Glomerular endothelial cell (primary cell): ENCODE measurements around the gene ITSN2. TPM values are rescaled to one million over a fixed set of nuclear protein-coding genes. Genes with fewer than 3 reads are reported as not detected.
"Not testable (repeated sequence)": the region's sequence is repeated elsewhere in the genome, so short reads cannot be mapped to it uniquely, and the experiment has no call there.

Experiments
- DNase-seq: peaks from one replicate; pipeline ENCODE4 v3.0.0-alpha.2; 2011; ENCODE audit warnings: low read depth, low spot score; ENCODE audit errors: extremely low read depth
- total RNA-seq: library from RNA; depleted of rRNA; stranded (reverse); fragments of >200 nt; gene quantifications from 2 replicates; pipeline ENCODE4 v1.2.3, GENCODE V29; 2015

ITSN2 gene
- total RNA-seq, 1 donor from 2014 or later: 36.7 TPM

DNA sequence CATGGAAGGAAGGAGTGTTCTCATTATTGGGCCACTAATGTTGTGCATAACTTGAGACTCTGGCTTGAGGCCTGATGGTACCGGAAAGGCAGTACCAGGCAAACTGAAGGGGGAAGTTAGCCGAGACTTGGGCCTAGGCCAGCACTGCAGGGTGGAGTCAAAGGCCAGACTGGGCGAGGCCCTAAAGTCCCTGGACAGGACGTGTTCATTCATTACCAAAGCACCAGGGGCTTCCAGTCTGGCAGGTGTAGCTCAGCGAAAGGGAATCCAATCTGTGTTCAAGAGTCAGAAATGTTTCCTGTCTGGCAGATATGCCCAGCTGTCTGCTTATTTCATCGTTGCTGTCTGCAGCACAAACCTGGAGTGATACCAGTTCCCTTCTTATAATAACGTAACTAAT lies 4.7 kb upstream of the ITSN2 start:
- DNase-seq: peak; percentile 47

DNA sequence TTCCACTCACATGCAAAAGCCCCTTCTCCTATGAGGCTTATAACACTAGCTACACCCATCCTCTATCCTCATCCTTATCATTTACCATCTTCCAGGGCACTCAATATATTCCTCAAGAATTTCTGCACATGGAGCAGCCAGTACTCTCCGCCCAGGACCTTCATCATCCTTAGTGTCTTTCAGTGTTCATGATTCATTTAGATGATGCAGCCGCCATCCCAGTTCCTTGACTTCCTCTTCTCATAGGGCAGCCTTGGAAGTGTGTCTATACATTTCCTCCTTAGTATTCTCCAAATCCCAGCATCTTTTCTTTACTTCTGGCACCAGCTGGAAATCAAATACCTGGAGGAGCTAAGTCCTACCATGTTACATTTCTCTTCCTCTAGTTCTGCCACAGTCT lies 3.0 kb upstream of the ITSN2 start:
- no peak for DNase-seq

DNA sequence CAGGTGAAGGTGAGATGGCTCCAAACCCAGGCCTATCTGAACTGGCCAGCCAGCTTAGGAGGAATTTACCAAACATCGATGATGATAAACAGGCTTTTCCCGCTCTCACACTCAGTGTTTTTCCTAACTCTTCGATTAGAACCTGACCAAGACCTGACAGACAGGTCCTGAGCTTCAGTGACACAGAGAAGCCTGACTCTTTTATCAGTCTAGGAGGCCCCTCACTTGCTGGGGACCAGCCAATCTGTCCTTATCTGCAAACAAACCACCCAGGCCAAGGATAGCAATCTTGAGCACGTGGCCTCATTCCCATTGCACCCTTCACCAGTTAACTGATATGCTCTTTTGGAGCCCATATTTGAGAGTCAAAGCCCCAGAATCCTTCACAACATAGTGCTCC lies 1.9 kb upstream of the ITSN2 start:
- DNase-seq: no peak

DNA sequence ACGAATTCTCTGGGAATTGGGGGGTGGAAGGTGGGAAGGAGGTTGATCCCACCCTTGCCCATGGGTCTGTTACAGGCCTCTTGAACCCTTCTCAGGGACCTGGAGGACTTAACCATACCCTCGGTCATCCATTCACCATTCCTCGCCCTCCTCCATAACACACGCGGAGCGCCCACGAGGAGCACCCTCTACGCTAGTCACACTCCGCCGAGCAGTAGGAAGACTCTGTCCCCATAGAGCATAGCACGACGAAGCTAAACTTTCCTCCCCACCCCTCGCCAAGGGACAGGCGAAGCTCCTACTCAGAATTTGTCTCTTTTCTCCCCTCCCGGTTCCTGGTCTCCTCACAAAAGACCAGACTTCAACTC lies 611 bp upstream of the ITSN2 start:
- DNase-seq: no peak

DNA sequence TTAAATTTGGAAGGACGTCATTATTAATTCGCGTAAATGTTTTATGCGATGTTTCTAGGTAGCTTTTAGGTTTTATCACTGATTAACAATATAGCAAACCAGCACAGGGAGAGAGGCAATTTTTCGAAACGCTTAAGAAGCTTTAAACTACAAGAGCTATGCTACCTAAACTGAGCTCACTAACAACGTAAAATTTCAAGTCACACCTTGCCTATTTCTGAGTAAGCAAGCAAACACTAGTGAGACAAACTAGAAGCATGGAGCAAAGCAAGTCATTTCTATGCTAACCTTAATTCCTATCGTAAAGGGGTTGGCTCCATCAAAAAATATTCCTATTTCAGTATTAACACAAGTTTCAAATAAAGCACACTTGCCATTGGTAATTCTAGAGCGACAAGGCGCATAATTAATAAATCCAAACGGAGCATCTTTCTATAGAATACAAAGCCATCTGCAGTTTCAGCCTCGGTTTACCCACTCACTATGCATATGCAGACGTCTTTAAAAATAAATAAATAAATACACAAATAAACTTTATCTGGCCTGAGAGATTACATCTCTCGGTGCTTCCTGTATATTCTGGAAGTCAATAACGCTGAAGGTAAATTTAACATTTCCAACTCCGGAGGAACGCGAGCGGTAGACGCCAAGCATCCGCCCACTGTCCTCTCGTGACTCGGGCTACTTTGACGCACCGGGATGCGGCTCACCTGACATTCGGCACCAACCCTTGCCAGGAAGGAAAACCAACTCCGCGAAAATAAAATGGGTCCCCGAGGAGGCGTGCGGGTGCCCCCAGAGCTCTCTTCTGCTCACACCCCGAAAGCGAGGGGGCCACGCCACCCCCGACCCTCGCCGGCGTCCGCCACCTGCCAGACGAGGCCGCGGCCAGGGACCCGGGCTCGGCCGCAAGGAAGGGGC lies 947 bp downstream of the ITSN2 start:
- no peak for DNase-seq

DNA sequence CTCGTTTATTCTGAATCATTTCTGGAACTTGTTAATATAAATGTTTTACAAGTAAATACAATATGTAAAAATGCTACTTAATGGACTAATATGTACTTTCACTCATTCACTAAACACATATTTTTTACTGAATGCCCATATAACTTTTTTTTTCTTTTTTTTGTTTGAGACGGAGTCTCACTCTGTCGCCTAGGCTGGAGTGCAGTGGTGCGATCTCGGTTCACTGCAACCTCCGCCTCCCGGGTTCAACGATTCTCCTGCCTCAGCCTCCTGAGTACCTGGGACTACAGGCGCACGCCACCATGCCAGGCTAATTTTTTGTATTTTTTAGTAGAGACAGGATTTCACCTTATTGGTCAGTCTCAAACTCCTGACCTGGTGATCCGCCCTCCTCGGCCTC lies 2.6 kb downstream of the ITSN2 start:
- DNase-seq: not testable (repeated sequence)

DNA sequence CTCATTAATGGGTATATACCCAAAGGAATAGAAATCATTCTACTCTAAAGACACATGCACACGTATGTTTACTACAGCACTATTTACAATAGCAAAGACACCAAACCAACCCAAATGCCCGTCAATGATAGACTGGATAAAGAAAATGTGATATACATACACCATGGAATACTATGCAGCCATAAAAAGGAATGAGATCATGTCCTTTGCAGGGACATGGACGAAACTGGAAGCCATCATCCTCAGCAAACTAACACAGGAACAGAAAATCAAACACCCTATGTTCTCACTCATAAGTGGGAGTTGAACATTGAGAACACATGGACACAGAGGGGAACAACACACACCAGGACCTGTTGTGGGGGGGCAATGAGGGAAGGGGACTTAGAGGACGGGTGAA lies 3.2 kb downstream of the ITSN2 start:
- DNase-seq: not testable (repeated sequence)

DNA sequence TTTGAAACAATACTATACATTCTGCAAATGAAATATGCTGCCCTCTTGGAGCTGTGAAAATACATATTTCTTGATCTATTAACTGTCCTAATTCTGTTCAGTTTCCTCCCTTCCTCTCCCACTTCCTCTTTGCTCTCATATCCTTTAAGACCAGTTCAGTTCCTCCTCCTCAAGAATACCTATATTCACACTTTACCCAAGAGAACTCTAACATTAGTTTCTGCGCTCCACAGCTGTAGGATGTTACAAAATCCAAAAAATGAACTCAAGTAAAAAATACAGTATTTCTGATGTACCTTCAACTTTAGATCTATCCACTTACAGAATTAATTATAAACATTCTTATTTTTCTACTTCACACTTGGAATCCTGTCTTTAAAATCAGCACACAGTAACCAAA lies 5.4 kb downstream of the ITSN2 start:
- no peak for DNase-seq

DNA sequence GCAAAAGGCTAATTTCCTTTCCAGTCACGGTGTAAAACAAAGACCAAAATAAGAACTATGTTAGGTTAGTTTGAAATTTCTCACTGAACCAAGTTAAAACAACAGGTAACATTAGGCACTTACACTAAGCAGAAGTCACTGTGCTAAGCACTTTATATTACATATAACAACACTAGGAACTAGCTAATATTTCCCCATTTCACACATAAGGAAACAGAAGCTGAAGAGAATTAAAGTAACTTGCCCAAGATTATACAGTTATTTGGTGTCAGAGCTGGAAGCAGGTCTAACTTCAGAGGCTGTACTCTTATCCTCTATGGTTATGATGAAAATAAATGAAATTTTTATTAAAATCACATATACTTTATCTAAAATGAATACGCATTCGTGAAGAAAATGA lies 5.9 kb downstream of the ITSN2 start:
- no peak for DNase-seq

DNA sequence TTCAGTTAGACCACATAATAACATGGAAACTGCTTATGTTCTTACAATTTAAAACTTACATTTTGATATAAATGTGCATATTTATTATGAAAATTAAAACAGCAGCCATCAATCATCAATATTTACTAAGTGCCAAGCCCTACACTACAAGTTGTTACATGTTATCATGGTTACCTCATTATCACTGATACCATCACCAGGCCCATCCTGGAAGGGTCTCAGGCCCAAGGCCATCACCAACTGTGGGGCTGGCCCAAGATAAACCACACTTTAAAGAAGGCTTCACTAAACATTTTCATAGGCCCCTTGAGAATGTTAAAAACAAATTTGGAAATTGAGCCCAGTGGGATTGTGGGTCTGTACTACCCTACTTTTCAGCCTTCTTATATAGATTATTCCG lies 6.4 kb downstream of the ITSN2 start:
- no peak for DNase-seq

DNA sequence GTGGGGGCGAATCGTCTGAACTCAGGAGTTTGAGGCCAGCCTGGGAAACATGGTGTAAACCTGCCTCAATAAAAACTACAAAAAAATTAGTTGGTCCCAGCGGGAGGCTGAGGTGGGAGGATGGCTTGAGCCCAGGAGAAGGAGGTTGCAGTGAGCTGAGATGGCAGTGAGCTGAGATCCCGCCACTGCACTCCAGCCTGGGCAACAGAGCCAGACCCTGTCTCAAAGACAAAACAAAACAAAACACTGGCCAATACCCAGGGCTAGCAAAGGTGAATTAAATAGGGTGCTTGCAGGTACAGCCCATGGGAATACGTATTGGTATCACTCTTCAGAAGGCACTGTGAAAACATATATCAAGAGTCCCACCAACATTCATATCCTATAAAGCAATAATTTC lies 7.0 kb downstream of the ITSN2 start:
- no peak for DNase-seq

DNA sequence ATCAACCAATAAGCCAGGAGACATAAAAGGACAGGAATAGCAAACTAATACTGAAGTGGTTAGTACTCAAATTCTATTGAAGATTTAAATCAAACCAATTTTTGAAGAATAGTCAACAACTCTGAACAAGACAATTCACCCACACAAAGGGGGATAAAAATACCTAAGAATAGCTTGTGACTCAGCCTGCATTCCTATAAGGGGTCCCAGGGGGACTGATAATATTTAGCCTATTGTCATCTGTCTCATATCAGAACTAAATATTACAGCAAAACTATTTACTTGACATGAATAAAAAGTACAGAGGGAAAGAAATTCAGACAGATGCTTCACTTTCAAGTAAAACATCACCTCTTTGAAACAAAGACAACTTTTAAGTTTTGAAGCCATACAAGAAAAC lies 7.7 kb downstream of the ITSN2 start:
- no peak for DNase-seq

DNA sequence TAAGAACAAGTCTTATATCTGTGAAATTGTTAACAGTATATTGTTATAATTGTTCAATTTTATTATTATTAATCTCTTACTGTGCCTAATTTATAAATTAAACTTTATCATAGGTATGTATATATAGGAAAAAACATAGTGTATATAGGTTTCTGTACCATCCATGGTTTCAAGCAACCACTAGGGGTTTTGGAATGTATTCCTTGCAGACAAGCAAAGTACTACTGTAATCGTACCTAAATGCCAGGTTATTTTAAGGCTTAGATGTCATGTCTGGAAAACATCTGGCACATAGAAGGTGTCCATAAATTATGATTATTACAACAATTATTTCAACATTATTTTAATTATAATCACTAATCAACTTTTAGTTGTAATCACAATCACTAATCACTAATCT lies 8.4 kb downstream of the ITSN2 start:
- DNase-seq: no peak

DNA sequence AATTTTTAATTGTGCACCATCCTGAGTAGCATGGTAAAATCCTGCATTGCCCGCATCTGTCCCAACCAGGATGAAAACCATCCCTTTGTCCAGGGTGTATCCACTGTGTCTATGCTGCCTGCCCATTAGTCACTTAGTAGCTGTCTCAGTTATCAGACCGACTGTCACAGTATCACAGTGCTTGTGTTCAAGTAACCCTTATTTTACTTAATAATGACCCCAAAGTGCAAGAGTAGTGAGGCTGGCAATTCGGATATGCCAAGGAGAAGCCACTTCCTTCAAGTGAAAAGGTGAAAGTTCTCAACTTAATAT lies 8.8 kb downstream of the ITSN2 start:
- DNase-seq: no peak

DNA sequence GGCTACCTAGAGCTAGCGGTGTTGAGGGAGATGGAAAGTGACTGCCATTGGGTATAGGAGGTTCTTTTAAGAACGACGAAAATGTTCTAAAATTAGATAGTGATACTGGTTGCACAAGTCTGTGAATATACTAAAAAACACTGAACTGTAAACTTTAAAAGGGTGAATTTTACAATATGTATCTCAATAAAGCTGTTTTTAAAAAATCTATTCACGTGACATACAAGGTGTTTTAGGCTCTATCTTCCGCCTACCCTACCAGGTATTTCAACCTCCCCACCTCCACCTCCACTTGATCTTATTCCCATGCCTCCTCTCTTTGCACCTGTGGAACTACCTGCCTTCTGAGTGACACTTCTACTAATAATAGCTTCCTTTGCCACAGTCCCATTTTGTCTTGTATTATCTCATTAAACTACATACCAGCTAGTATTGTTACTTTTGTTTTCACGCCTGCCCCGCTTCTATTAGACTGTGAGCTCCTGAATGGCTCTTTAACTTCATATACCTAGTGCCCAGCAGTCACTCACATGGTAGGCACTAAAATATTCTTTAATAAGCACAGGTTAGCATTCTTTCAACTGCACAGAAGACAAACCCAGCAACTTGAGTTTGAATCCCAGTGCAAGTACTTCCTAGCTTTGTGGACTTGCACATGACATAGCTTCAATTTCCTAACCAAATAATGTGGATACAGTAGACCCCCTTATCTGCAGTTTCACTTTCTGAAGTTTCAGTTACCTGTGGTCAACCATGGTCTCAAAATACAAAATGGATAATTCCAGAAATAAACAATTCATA lies 9.3 kb downstream of the ITSN2 start:
- DNase-seq: no peak

DNA sequence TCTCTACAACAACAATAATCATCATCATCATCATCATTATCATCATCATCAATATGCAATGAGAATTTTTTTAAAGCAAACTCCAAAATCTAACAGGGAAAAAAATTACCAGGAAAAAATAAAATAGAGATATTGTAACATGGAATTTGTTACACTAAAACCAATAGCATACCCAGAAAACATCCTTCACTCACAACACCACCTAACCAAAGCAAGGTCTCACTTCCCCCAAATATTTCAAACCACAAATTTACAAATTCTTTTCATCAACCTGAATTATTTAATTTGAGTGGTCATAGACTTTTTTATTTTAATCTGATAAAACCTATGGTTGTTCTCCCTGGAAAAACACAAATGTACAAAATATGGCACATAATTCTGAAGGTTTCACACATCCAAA lies 11.2 kb downstream of the ITSN2 start:
- DNase-seq: no peak

DNA sequence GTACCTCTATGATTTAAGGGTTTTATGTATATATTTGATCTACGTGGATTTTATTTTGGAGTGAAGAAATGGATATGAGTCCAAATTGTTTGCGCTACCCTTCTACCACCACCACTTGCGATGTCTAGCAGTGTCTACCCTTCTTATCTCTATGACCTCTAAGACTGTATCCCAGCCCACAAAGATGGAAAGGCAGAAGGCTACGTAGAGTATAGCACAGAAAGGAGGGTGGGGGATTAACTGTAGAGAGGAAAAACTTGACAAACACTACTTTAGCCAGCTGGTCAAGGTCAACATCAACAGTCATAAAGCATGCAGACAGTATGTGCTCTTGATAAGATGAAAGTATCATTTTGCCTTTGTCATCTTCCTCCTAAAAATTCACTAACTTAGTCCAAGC lies 14.4 kb downstream of the ITSN2 start:
- DNase-seq: no peak

DNA sequence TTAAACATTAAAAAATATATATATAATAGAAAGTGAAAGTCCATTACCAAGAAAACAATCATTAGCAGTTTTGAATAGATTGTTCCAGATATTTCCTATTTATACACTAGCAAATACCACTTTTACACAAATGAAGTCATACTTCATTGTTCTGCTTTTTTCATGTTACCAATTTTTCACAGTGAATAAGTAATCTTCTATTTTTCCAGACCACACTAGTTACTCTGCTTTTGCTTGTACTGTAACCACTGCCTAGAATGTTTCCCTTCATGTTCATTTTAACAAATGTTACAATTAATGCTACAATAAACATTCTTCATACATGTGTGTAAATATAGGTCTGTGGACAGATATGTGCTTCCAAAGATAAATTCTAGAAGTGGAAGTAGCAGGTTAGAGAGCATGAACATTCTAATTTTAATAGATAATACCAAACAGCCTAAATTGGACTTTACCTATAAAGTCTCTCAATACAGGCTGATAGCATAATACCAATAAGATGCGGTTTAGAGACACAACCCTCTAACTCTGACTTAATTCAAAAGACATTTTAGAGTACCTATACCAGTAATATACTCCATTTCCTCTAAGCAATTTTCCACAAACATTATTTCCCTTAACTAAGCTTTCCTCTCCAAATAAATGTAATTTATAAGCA lies 17.0 kb downstream of the ITSN2 start:
- no peak for DNase-seq

DNA sequence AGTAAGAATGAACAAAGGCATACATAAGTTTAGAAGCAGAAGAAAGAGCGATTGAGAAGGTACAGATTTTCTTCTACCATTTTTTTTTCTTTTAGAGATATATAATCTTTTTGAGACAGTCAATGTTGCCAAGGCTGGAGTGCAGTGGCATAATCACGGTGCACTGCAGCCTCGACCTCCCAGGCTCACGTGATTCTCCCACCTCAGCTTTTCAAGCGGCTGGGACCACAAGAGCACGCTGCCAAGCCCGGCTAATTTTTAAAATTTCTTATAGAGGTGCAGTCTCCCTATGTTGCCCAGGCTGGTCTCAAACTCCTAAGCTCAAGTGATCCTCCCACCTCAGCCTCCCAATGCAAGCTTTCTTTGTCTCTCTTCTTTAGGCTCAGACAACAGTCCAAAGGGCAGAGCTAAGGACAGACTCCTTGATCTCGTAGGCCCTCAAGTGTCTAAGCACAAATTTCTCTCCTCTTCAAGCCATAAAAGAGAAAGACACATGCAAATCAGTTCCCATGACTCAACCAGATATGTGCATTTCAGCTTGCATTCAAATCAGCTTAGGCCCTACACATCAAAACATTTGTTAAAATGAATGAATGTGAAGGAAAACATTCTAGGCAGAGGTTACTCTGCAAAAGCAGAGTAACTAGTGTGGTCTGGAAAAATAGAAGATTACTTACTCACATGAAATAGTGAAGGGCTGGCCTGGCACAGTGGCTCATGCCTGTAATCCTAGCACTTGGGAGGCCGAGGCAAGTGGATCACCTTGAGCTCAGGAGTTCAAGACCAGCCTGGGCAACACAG lies 18.0 kb downstream of the ITSN2 start:
- no peak for DNase-seq

DNA sequence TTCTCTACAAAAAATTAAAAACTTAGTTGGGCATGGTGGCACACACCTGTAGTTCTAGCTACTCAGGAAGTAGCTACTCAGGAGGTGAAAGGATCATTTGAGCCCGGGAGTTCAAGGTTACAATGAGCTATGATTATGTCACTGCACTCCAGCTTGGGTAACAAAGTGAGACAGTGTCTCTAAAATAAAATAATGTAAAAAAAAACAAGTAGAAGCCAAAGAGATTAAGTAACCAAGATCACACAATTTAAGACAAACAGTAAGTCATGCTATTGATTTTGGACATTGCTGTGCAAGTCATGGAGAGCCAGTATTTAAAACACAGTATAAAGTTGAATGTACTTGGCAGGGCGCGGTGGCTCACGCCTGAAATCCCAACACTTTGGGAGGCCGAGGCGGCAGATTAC lies 20.5 kb downstream of the ITSN2 start:
- DNase-seq: no peak

DNA sequence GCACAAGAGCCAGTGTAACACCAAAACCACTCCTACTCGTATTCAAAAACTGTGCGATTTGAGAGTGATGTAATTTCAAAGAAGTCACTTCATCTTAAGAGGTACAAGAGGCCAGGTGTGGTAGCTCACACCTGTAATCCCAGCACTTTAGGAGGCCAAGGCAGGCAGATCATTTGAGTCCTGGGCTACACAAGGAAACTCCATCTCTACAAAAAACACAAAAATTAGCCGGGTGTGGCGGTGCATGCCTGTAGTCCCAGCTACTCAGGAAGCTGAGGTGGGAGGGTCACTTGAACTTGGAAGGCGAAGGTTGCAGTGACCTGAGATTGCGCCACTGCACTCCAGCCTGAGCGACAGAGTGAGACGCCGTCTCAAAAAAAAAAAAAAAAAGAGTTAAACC lies 21.2 kb downstream of the ITSN2 start:
- not testable (repeated sequence) for DNase-seq
